GM19468 (cell line): ENCODE data around the gene ABHD4.
"Not testable (repeated sequence)": the region's sequence is repeated elsewhere in the genome, so short reads cannot be mapped to it uniquely, and the experiment has no call there.

Experiments
- ATAC-seq: cut with Tn5 transposase; IDR thresholded peaks from one replicate; pipeline ENCODE4 v1.9.1; 2021; ENCODE audit warnings: mild to moderate bottlenecking, moderate library complexity, moderate number of reproducible peaks; ENCODE audit not compliant: unreplicated experiment; ENCODE audit errors: extremely low read depth

Gene ABHD4

GRCh38 chr14:22598099-22598895 lies at the start of gene ABHD4:
ABHD4 (plus strand) TSS chr14:22598300; CDS start chr14:22598307, 7 bp downstream.
- no peak for ATAC-seq

GRCh38 chr14:22549324-22549962 lies 48.7 kb upstream of the ABHD4 start:
- no peak for ATAC-seq

GRCh38 chr14:22549981-22550673 lies 48.0 kb upstream of the ABHD4 start:
- peak; percentile 26 for ATAC-seq

GRCh38 chr14:22551605-22551997 lies 46.5 kb upstream of the ABHD4 start:
- no peak for ATAC-seq

GRCh38 chr14:22552001-22552826 lies 45.9 kb upstream of the ABHD4 start:
- ATAC-seq, result no peak

GRCh38 chr14:22552827-22553076 lies 45.3 kb upstream of the ABHD4 start:
- no peak for ATAC-seq

- ATAC-seq, result no peak
Measured at GRCh38 chr14:22553445-22553844, 44.7 kb upstream of the ABHD4 start.

- not testable (repeated sequence) for ATAC-seq
Measured at GRCh38 chr14:22553861-22554497, 44.1 kb upstream of the ABHD4 start.

GRCh38 chr14:22554498-22555383 lies 43.4 kb upstream of the ABHD4 start:
- ATAC-seq, result no peak

GRCh38 chr14:22555384-22556011 lies 42.6 kb upstream of the ABHD4 start:
- ATAC-seq, result no peak

- ATAC-seq, result peak; percentile 77
Measured at GRCh38 chr14:22556021-22556989, 41.8 kb upstream of the ABHD4 start.

GRCh38 chr14:22556990-22557623 lies 41.0 kb upstream of the ABHD4 start:
- ATAC-seq, result no peak

- ATAC-seq, result no peak
Measured at GRCh38 chr14:22557846-22558220, 40.3 kb upstream of the ABHD4 start.

GRCh38 chr14:22558221-22558913 lies 39.7 kb upstream of the ABHD4 start:
- no peak for ATAC-seq

- no peak for ATAC-seq
Measured at GRCh38 chr14:22559041-22559440, 39.1 kb upstream of the ABHD4 start.

GRCh38 chr14:22560662-22561365 lies 37.3 kb upstream of the ABHD4 start:
- no peak for ATAC-seq
